Natural killer cell (primary cell): ENCODE data around the gene SMG6. TPM values are rescaled to one million over a fixed set of nuclear protein-coding genes. Genes with fewer than 3 reads are reported as not detected.

Experiments
- ATAC-seq, 3 donors: fragments of 150-1000 bp in 2 of 3; fragments of 200-7000 bp in 1 of 3; cut with Tn5 transposase; 1 replicate in 1 of 3; 2 replicates in 2 of 3; pipeline ENCODE4 v1.10.0; 2021; ENCODE audit warnings: mild to moderate bottlenecking in 2 of 3, moderate library complexity in 2 of 3
- DNase-seq, 2 donors: peaks; one replicate each; pipeline versions ENCODE4 v3.0.0 to v3.0.0-alpha.2; 2013 to 2021; ENCODE audit warnings: mixed read lengths in 1 of 2
- H3K27ac ChIP-seq: one replicate; pipeline ENCODE4 v1.5.1; 2013; ENCODE audit warnings: mild to moderate bottlenecking, low read length
- H3K27me3 ChIP-seq: one replicate; pipeline ENCODE4 v1.6.1; 2013; ENCODE audit warnings: low read length; ENCODE audit not compliant: control insufficient read depth, insufficient read depth
- H3K36me3 ChIP-seq: one replicate; pipeline ENCODE4 v1.6.1; 2013; ENCODE audit warnings: low read length; ENCODE audit not compliant: control insufficient read depth, insufficient read depth
- H3K4me1 ChIP-seq: one replicate; pipeline ENCODE4 v1.6.1; 2013; ENCODE audit warnings: low read length; ENCODE audit not compliant: control insufficient read depth, insufficient read depth
- H3K4me3 ChIP-seq: one replicate; pipeline ENCODE4 v1.5.1; 2013; ENCODE audit warnings: low read length
- H3K9me3 ChIP-seq: one replicate; pipeline ENCODE4 v1.6.1; 2013; ENCODE audit warnings: low read length; ENCODE audit not compliant: control insufficient read depth, insufficient read depth
- H3K27ac Mint-ChIP-seq, 2 donors: one replicate each; pipeline ENCODE4 v1.8.0; 2022; ENCODE audit warnings: mild to moderate bottlenecking in 2 of 2, mixed read lengths in 2 of 2, moderate library complexity in 1 of 2
- H3K27me3 Mint-ChIP-seq, 2 donors: one replicate each; pipeline ENCODE4 v1.8.0; 2022; ENCODE audit warnings: low read depth in 2 of 2, mixed read lengths in 2 of 2
- H3K36me3 Mint-ChIP-seq: one replicate; pipeline ENCODE4 v1.8.0; 2022; ENCODE audit warnings: mixed read lengths
- H3K4me1 Mint-ChIP-seq, 2 donors: one replicate each; pipeline ENCODE4 v1.8.0; 2022; ENCODE audit warnings: mixed read lengths in 2 of 2
- H3K4me3 Mint-ChIP-seq: one replicate; pipeline ENCODE4 v1.8.0; 2022; ENCODE audit warnings: mild to moderate bottlenecking, moderate library complexity, mixed read lengths
- H3K9me3 Mint-ChIP-seq, 2 donors: one replicate each; pipeline ENCODE4 v1.8.0; 2022; ENCODE audit warnings: mixed read lengths in 2 of 2
- WGBS: methylation state at CpG from one replicate; pipeline ENCODE4 v1.1.7; 2013; ENCODE audit warnings: missing lambda C conversion rate; ENCODE audit not compliant: insufficient coverage; 5-methylcytosine and 5-hydroxymethylcytosine counted together
- intact Hi-C: fragments of 100-400 bp; cut with micrococcal nuclease; formaldehyde crosslinking; loops from one replicate; pipeline ENCODE4 v1.14.2; 2022
- total RNA-seq, 4 donors: library from RNA; stranded (reverse); fragments of 120-200 nt in 1 of 4; gene quantifications; one replicate each; pipeline versions ENCODE4 v1.2.3 to v1.2.4, GENCODE V29; 2013 to 2022
- TF ChIP-seq, protein P1 (sequence below): fragments of 200-600 bp; IDR thresholded peaks from one replicate; pipeline ENCODE4 v1.8.0; 2022; ENCODE audit warnings: antibody characterized with exemption

Gene SMG6
- total RNA-seq, 3 donors from 2014 or later (not counting 1 experiment from before 2014, with no cell fraction given) = 41.6 to 49.4 (median 48.2) TPM

DNA sequence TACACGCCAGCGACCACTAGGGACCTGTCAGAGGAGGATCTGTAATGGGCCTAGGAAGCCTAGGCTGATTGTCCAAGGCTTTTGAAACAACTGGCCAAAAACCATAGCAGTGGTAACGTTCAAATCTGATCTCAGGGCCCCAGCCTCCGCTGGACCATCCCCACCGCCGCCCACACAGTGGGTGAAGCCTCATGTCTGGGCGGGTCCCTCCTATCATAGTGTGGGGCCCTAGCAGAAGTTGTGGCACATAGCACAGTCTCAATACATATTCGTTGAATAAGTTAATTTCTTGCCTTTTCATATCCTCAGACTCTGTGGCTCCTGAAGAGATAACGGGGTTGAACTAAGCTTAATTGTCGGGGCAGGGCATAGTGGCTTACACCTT is 272.8 kb downstream of the SMG6 start:
- intact Hi-C loops = loop anchor here (1.0 to 10.0 kb wide), 2 partner anchors 12 to 316 kb away; partner anchors contain the start of genes OVCA2 and TLCD2

DNA sequence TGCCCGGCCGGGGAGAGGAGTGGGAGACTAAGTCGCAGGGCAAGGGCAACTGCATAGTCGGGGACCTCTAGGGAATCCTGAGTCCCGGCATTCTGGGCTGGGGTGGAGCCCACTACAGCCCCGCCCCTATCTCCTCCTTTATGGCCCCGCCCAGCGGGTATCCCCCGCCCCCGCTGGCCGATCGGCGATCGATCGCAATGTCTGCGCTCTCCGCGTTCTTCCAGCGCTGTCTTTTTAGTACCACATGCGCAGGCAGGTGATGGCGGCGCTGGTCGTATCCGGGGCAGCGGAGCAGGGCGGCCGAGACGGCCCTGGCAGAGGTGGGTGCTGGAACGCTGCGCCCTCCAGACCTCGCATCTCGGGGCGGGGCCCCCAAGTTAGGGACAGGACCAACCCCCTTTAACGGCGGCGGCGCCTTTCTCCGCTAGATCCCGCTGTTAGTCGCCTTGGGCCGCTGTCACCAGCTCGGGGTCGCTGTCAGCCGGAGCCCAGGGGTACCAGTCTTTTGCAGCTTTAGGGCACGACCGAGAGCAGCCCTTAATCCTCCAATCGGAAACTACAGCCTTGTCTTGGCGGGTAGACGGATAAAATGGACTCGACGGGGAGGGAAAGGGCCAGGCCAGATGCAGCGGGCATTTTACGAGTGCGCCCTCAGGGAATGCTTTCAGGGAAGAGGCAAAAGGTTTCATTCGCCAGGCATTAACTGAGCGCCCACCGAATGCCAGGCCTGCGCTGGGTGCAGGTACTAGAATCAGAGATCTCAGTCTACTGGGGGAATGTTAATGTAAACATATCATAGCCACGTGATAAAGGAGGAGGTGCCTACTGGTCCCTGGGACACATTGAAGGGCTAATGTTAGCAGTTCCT is 273.4 kb downstream of the SMG6 start, which contains the start of gene DPH1:
DPH1 (plus strand) TSS at position 243 of the 868 bp plus-strand sequence; CDS start at position 260, 17 bp downstream.
- H3K4me3 ChIP-seq = peak within 1 kb of the TSS; percentile 94
- H3K4me1 Mint-ChIP-seq = peaks cover 19 to 29% of the 10 kb centered on the region in 2 donors
- H3K27me3 Mint-ChIP-seq = peaks cover 23 to 32% of the 10 kb centered on the region in 2 donors

More for the DNA sequence above, 272.8 kb downstream of the SMG6 start:
- Mint-ChIP-seq H3K4me3 (peak overlapping the region; percentile 92), H3K36me3 (no peaks in the 10 kb centered on the region), H3K27me3 (peaks cover 18 to 30% of the 10 kb centered on the region in 2 donors), H3K9me3 (no peaks in the 10 kb centered on the region), H3K4me1 (peaks cover 18 to 23% of the 10 kb centered on the region in 2 donors), H3K27ac (peak overlapping the region; percentile 79 to 83)
- no peaks in the 10 kb centered on the region for H3K9me3 ChIP-seq
- no peak for DNase-seq
- H3K4me1 ChIP-seq = peaks cover 25% of the 10 kb centered on the region
- WGBS = 23% methylated on average over 9 of the region's 10 CpGs
- peaks cover 7% of the 10 kb centered on the region for H3K27me3 ChIP-seq
- ATAC-seq = no peak
- peaks cover 9% of the 10 kb centered on the region for H3K36me3 ChIP-seq
- TF ChIP-seq, protein P1, sequence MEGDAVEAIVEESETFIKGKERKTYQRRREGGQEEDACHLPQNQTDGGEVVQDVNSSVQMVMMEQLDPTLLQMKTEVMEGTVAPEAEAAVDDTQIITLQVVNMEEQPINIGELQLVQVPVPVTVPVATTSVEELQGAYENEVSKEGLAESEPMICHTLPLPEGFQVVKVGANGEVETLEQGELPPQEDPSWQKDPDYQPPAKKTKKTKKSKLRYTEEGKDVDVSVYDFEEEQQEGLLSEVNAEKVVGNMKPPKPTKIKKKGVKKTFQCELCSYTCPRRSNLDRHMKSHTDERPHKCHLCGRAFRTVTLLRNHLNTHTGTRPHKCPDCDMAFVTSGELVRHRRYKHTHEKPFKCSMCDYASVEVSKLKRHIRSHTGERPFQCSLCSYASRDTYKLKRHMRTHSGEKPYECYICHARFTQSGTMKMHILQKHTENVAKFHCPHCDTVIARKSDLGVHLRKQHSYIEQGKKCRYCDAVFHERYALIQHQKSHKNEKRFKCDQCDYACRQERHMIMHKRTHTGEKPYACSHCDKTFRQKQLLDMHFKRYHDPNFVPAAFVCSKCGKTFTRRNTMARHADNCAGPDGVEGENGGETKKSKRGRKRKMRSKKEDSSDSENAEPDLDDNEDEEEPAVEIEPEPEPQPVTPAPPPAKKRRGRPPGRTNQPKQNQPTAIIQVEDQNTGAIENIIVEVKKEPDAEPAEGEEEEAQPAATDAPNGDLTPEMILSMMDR = no peak
- no peak overlapping the region for H3K27ac ChIP-seq
- peak overlapping the region; percentile 94 for H3K4me3 ChIP-seq

DNA sequence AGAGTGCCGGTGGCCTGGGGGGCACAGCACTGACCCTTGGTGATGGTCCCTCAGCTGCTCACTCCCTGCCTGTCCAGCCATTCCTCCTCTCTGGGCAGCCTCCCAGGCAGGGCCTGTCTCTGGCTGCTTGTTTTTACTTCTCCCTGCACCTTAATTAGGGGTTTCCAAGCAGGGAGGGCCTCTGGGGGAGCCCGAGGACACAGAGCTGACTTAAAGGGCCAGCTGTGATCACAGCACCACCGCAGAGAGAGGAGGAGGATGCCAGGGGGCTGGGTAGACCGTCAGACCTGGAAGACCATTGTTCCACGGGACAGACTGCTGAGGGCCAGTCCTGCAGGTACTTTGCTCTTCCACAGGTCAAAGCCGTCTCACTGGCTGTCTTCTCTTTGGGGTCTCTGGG is 274.8 kb downstream of the SMG6 start:
- Histone ChIP-seq H3K9me3 (no peaks in the 10 kb centered on the region), H3K4me1 (peaks cover 40% of the 10 kb centered on the region), H3K27ac (no peak overlapping the region), H3K36me3 (peaks cover 5% of the 10 kb centered on the region), H3K27me3 (peaks cover 15% of the 10 kb centered on the region), H3K4me3 (no peak overlapping the region)
- Mint-ChIP-seq H3K4me1 (peaks cover 19 to 33% of the 10 kb centered on the region in 2 donors), H3K27ac (no peak overlapping the region), H3K36me3 (no peaks in the 10 kb centered on the region), H3K27me3 (peaks cover 26 to 32% of the 10 kb centered on the region in 2 donors), H3K4me3 (peak overlapping the region; percentile 58), H3K9me3 (no peaks in the 10 kb centered on the region)
- ATAC-seq (no peak), DNase-seq (no peak)
- intact Hi-C loops = loop anchor here (10.0 kb wide), 1 partner anchor 124 kb away; no protein-coding TSS in a partner anchor
- TF ChIP-seq, protein P1 = no peak
- WGBS = 55% methylated on average over 6 of the region's 6 CpGs

More for the DNA sequence above, 273.4 kb downstream of the SMG6 start, which contains the start of gene DPH1:
- ATAC-seq = peak; percentile 88 to 95 (median 89)
- Mint-ChIP-seq H3K27ac (peak within 1 kb of the TSS; percentile 79 to 83), H3K4me3 (peak within 1 kb of the TSS; percentile 92), H3K36me3 (no peaks in the 10 kb centered on the region), H3K9me3 (no peaks in the 10 kb centered on the region)
- Histone ChIP-seq H3K27me3 (peaks cover 8% of the 10 kb centered on the region), H3K36me3 (peaks cover 9% of the 10 kb centered on the region), H3K9me3 (no peaks in the 10 kb centered on the region), H3K4me1 (peaks cover 31% of the 10 kb centered on the region), H3K27ac (peak within 1 kb of the TSS; percentile 59)
- TF ChIP-seq, protein P1 = no peak
- intact Hi-C loops = loop anchor here (1.0 to 10.0 kb wide), 3 partner anchors 12 to 315 kb away; partner anchors contain the start of genes OVCA2 and TLCD2
- WGBS = 2% methylated on average over 59 of the region's 59 CpGs
- peak; percentile 76 to 91 for DNase-seq
